CD4-positive, alpha-beta T cell (primary cell): ENCODE data around the gene BCL11B. TPM values are rescaled to one million over a fixed set of nuclear protein-coding genes. Genes with fewer than 3 reads are reported as not detected.
A peak's percentile ranks its signal among the peaks of the same experiment; 100 is the strongest.

Source experiments
- ATAC-seq: fragments of 200-7000 bp; cut with Tn5 transposase; one replicate; pipeline ENCODE4 v1.10.0; 2022; ENCODE audit warnings: mild to moderate bottlenecking; ENCODE audit not compliant: poor library complexity
- CTCF ChIA-PET: fragments of 350-600 bp; sonication (Branson Sonifier 250); formaldehyde crosslinking; loops from one replicate; lab custom pipeline; 2021; ENCODE audit warnings: antibody characterized with exemption, inconsistent platforms; lab: Charles Lee
- POLR2A ChIA-PET: fragments of 350-600 bp; sonication (Branson Sonifier 250); formaldehyde crosslinking; loops from one replicate; lab custom pipeline; 2021; ENCODE audit warnings: antibody characterized with exemption, inconsistent platforms; lab: Charles Lee
- DNase-seq, 14 experiments: peaks; one replicate each; pipeline ENCODE4 v3.0.0-alpha.2; 2013 to 2020; ENCODE audit warnings: mixed read lengths in 2 of 14
- H3K27ac ChIP-seq, 2 donors: one replicate each; pipeline versions ENCODE4 v1.5.1 to v1.7.0; 2013; ENCODE audit warnings: low read length in 2 of 2, low read depth in 1 of 2, mild to moderate bottlenecking in 1 of 2
- H3K27me3 ChIP-seq, 2 experiments: 1 replicate in 1 of 2; 2 replicates in 1 of 2; pipeline versions ENCODE4 v1.6.1 to v1.7.0; 2013; ENCODE audit warnings: low read length in 2 of 2, control low read depth in 1 of 2, mild to moderate bottlenecking in 1 of 2, moderate library complexity in 1 of 2; ENCODE audit not compliant: insufficient read depth in 2 of 2, control insufficient read depth in 1 of 2
- H3K36me3 ChIP-seq: one replicate; pipeline ENCODE4 v1.6.1; 2013; ENCODE audit warnings: low read length, control low read depth; ENCODE audit not compliant: insufficient read depth
- H3K4me1 ChIP-seq: one replicate; pipeline ENCODE4 v1.6.1; 2013; ENCODE audit warnings: low read length, control low read depth; ENCODE audit not compliant: insufficient read depth
- H3K4me3 ChIP-seq: one replicate; pipeline ENCODE4 v1.5.1; 2013; ENCODE audit warnings: mild to moderate bottlenecking, low read length, moderate library complexity
- H3K9me3 ChIP-seq, 2 experiments: 1 replicate in 1 of 2; 2 replicates in 1 of 2; pipeline versions ENCODE4 v1.6.1 to v1.7.0; 2013; ENCODE audit warnings: low read length in 2 of 2, mild to moderate bottlenecking in 2 of 2, control low read depth in 1 of 2, moderate library complexity in 1 of 2; ENCODE audit not compliant: control insufficient read depth in 1 of 2, insufficient read depth in 1 of 2
- H3K27ac Mint-ChIP-seq: one replicate; pipeline ENCODE4 v1.8.0; 2020; ENCODE audit warnings: mixed read lengths
- H3K27me3 Mint-ChIP-seq: one replicate; pipeline ENCODE4 v1.8.0; 2021; ENCODE audit warnings: mixed read lengths
- H3K36me3 Mint-ChIP-seq: one replicate; pipeline ENCODE4 v1.8.0; 2021; ENCODE audit warnings: low read depth, mixed read lengths
- H3K4me1 Mint-ChIP-seq: one replicate; pipeline ENCODE4 v1.8.0; 2021; ENCODE audit warnings: low read depth, mixed read lengths
- H3K4me3 Mint-ChIP-seq: one replicate; pipeline ENCODE4 v1.8.0; 2020; ENCODE audit warnings: mild to moderate bottlenecking, mixed read lengths
- H3K9me3 Mint-ChIP-seq: one replicate; pipeline ENCODE4 v1.8.0; 2020; ENCODE audit warnings: mixed read lengths
- CTCF ChIP-seq: fragments of 200-600 bp; IDR thresholded peaks from one replicate; pipeline ENCODE4 v1.8.0; 2022; ENCODE audit warnings: antibody characterized with exemption, mild to moderate bottlenecking
- intact Hi-C, 2 experiments: fragments of 100-400 bp; cut with DNase I in 1 of 2; cut with micrococcal nuclease in 1 of 2; formaldehyde crosslinking; loops; one replicate each; pipeline versions ENCODE4 v1.15.1 to v1.9.0; 2023 to 2025; cut with DNase I, micrococcal nuclease
- total RNA-seq, 174 experiments: library from RNA in 2 of 174; stranded (reverse) in 2 of 174; gene quantifications; one replicate each; pipeline ENCODE4 v1.2.3 and lab custom pipeline; 2021 to 2026

BCL11B gene
- total RNA-seq, 2 experiments from 2014 or later: 244 to 254 TPM

GRCh38 chr14:99320105-99320572, 48.1 kb upstream of the BCL11B start:
- no peak overlapping the region for H3K27ac ChIP-seq
- no peak overlapping the region for H3K4me3 Mint-ChIP-seq
- CTCF ChIA-PET: interaction anchor here (0.6 to 1.1 kb wide), 3 partner anchors 17 to 43 kb away, joined by 3 read pairs; no protein-coding TSS in a partner anchor

GRCh38 chr14:99318959-99319295, 46.9 kb upstream of the BCL11B start:
- H3K4me3 Mint-ChIP-seq: no peak overlapping the region
- H3K27ac Mint-ChIP-seq: no peak overlapping the region
- Histone ChIP-seq H3K4me1 (peaks cover 10% of the 10 kb centered on the region), H3K27ac (no peak overlapping the region), H3K27me3 (no peaks in the 10 kb centered on the region), H3K9me3 (no peaks in the 10 kb centered on the region), H3K36me3 (no peaks in the 10 kb centered on the region), H3K4me3 (no peak overlapping the region)
- CTCF ChIA-PET: no interaction called here
- peaks cover 6% of the 10 kb centered on the region for H3K27me3 Mint-ChIP-seq
- intact Hi-C loops: no loop called here
- H3K9me3 Mint-ChIP-seq: no peaks in the 10 kb centered on the region
- H3K4me1 Mint-ChIP-seq: peaks cover 7% of the 10 kb centered on the region
- POLR2A ChIA-PET: no interaction called here
- no peak for TF ChIP-seq CTCF
- DNase-seq (no peak), ATAC-seq (no peak)
- no peaks in the 10 kb centered on the region for H3K36me3 Mint-ChIP-seq

More at GRCh38 chr14:99320105-99320572, 48.1 kb upstream of the BCL11B start:
- Mint-ChIP-seq H3K27me3 (peaks cover under 1% of the 10 kb centered on the region), H3K4me1 (peaks cover 7% of the 10 kb centered on the region), H3K9me3 (no peaks in the 10 kb centered on the region), H3K27ac (no peak overlapping the region), H3K36me3 (no peaks in the 10 kb centered on the region)
- peak; percentile 40 to 86 (median 58) for DNase-seq
- peak; percentile 82 for TF ChIP-seq CTCF
- H3K4me3 ChIP-seq: no peak overlapping the region
- peak; percentile 88 for ATAC-seq
- H3K9me3 ChIP-seq: no peaks in the 10 kb centered on the region
- POLR2A ChIA-PET: interaction anchor here (0.6 kb wide), 2 partner anchors 42 to 1175 kb away, joined by 3 to 4 read pairs; no protein-coding TSS in a partner anchor
- H3K36me3 ChIP-seq: no peaks in the 10 kb centered on the region
- no peaks in the 10 kb centered on the region for H3K27me3 ChIP-seq
- peaks cover 10% of the 10 kb centered on the region for H3K4me1 ChIP-seq
- intact Hi-C loops: loop anchor here (1.0 to 5.0 kb wide), 3 partner anchors 95 to 562 kb away; no protein-coding TSS in a partner anchor

- Mint-ChIP-seq H3K4me3 (no peak overlapping the region), H3K9me3 (no peaks in the 10 kb centered on the region), H3K27me3 (peaks cover 6% of the 10 kb centered on the region), H3K36me3 (no peaks in the 10 kb centered on the region), H3K27ac (no peak overlapping the region), H3K4me1 (peaks cover 7% of the 10 kb centered on the region)
- Histone ChIP-seq H3K4me1 (peaks cover 10% of the 10 kb centered on the region), H3K27ac (no peak overlapping the region), H3K27me3 (no peaks in the 10 kb centered on the region), H3K9me3 (no peaks in the 10 kb centered on the region), H3K4me3 (no peak overlapping the region), H3K36me3 (no peaks in the 10 kb centered on the region)
- ATAC-seq (no peak), DNase-seq (no peak)
- ChIA-PET CTCF (no interaction called here), POLR2A (no interaction called here)
- TF ChIP-seq CTCF: no peak
- intact Hi-C loops: no loop called here
These were observed 46.3 kb upstream of the BCL11B start for GRCh38 chr14:99318091-99318958.
